Measurements from ENCODE around the gene GULP1. TPM values are rescaled to one million over a fixed set of nuclear protein-coding genes. Genes with fewer than 3 reads are reported as not detected.

The GULP1 gene
- total RNA-seq, 4 donors from 2014 or later, result 34.0 to 46.3 (median 38.0) TPM

DNA sequence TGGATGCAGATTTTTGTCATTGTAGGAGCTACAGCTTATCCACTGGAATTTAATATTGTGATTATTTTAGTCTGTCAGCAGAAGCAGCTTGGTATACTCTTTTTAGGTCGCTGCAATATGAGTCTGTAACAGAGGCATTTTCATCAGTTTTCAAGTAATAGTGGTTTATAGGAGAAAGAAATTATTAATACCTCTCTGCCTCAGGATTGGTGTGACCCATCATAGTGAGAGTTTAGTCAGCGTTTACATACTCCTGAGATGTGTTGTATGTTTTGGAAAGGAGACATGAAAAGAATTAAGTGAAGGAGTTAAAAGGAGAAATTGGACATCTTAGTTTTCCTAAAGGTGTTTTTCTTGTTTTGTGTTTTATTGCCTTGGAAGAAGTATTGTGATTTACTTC lies 189.8 kb downstream of the GULP1 start:
- no peak for TF ChIP-seq POLR2A (IDR thresholded peaks at IDR 0.05)
- TF ChIP-seq, protein P1, sequence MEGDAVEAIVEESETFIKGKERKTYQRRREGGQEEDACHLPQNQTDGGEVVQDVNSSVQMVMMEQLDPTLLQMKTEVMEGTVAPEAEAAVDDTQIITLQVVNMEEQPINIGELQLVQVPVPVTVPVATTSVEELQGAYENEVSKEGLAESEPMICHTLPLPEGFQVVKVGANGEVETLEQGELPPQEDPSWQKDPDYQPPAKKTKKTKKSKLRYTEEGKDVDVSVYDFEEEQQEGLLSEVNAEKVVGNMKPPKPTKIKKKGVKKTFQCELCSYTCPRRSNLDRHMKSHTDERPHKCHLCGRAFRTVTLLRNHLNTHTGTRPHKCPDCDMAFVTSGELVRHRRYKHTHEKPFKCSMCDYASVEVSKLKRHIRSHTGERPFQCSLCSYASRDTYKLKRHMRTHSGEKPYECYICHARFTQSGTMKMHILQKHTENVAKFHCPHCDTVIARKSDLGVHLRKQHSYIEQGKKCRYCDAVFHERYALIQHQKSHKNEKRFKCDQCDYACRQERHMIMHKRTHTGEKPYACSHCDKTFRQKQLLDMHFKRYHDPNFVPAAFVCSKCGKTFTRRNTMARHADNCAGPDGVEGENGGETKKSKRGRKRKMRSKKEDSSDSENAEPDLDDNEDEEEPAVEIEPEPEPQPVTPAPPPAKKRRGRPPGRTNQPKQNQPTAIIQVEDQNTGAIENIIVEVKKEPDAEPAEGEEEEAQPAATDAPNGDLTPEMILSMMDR (IDR thresholded peaks at IDR 0.05), result no peak
- 90 to 98% methylated on average over 2 of the region's 2 CpGs for WGBS, 2 donors

GRCh38 chr2:188485496-188485895 lies 193.8 kb downstream of the GULP1 start:
- Histone ChIP-seq H3K36me3 (no peaks in the 10 kb centered on the region), H3K4me3 (replicated peaks in 1 of 3) (no peak overlapping the region), H3K27ac (no peak overlapping the region), H3K4me1 (no peaks in the 10 kb centered on the region), H3K9me3 (no peaks in the 10 kb centered on the region), H3K27me3 (no peaks in the 10 kb centered on the region)
- DNase-seq, result no peak
- intact Hi-C loops (cut with DNase I), result no loop called here
- no peak for TF ChIP-seq POLR2A (IDR thresholded peaks at IDR 0.05)
- TF ChIP-seq, protein P1 (IDR thresholded peaks at IDR 0.05), result no peak

More for the DNA sequence above, 189.8 kb downstream of the GULP1 start:
- Histone ChIP-seq H3K9me3 (no peaks in the 10 kb centered on the region), H3K27ac (no peak overlapping the region), H3K36me3 (no peaks in the 10 kb centered on the region), H3K27me3 (no peaks in the 10 kb centered on the region), H3K4me3 (replicated peaks in 1 of 3) (no peak overlapping the region), H3K4me1 (peaks cover 19 to 23% of the 10 kb centered on the region in 2 donors)
- DNase-seq, result no peak
- intact Hi-C loops (cut with DNase I), result no loop called here

DNA sequence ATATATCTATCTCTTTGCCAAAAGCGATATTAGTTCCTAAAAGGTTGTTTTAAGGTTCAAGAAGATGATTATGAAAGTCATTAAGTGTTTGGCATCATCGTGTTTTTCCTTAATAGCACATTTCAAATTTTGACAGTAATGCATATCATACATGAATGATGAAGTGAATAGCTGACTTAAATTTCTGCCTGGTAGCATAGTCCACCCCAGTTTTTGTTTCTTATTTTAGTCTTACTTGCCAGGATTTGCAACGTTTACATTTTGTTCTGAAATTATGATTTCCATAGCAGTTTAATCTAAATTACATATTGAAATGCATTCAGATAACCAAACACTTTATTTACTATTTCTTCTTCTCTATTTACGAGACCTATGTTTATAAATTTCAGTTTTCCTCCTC lies 201.1 kb downstream of the GULP1 start:
- H3K27me3 ChIP-seq, result no peaks in the 10 kb centered on the region
- no peak overlapping the region for H3K4me3 ChIP-seq (replicated peaks in 1 of 3)
- WGBS, 2 donors, result 93 to 95% methylated on average over 4 of the region's 4 CpGs
- H3K27ac ChIP-seq, result no peak overlapping the region
- no peak for DNase-seq
- no peaks in the 10 kb centered on the region for H3K36me3 ChIP-seq
- TF ChIP-seq POLR2A (IDR thresholded peaks at IDR 0.05), result no peak
- TF ChIP-seq, protein P1 (IDR thresholded peaks at IDR 0.05), result no peak
- no peaks in the 10 kb centered on the region for H3K9me3 ChIP-seq
- H3K4me1 ChIP-seq, result peaks cover 0 to 8% of the 10 kb centered on the region in 2 donors
- intact Hi-C loops (cut with DNase I), result no loop called here

DNA sequence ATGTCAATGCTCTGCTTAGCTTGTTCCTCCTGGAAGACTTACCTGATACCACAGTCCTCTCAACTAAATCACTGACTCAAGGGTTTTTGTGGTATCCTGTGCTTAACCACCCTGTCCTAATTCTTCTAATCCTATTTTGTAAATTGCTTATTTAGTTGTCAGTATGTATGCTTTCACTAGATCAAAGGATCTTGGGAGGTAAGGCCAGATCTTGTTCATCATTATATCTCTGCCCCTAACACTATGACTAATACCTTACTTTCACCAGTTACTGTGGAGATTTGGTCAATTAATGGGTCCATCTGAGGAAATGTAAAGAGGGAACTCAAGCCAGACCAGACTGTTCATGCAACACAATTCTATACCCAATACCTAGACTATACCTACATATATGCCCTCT lies 203.2 kb downstream of the GULP1 start:
- no peaks in the 10 kb centered on the region for H3K27me3 ChIP-seq
- H3K9me3 ChIP-seq, result no peaks in the 10 kb centered on the region
- H3K27ac ChIP-seq, result no peak overlapping the region
- intact Hi-C loops (cut with DNase I), result no loop called here
- TF ChIP-seq, protein P1 (IDR thresholded peaks at IDR 0.05), result no peak
- TF ChIP-seq POLR2A (IDR thresholded peaks at IDR 0.05), result no peak
- H3K4me1 ChIP-seq, result peaks cover 0 to 8% of the 10 kb centered on the region in 2 donors
- no peak overlapping the region for H3K4me3 ChIP-seq (replicated peaks in 1 of 3)
- no peak for DNase-seq
- H3K36me3 ChIP-seq, result no peaks in the 10 kb centered on the region

DNA sequence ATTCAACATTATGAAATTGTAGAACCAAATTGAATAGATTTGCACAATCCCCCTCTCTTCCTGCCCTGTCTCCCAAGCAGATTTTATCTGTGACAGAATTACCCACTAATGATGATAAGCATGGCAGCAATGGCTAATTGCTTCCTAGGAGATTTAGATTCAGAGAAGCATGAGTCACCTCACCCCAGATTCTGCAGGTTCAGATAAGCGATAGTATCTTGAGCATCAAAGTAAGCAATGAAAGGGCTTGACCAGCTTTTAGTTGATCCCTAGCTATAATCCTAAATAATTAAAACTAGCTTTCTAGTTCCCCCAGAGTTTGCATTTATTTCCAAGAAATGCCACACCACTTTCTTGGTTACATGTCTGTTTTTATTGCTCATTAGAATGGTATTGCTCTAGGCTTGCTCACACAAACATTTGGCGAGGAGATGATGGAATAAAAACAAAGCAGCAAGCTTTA lies 204.3 kb downstream of the GULP1 start:
- WGBS, 2 donors, result 82 to 88% methylated on average over 2 of the region's 2 CpGs
- Histone ChIP-seq H3K27me3 (no peaks in the 10 kb centered on the region), H3K4me1 (peaks cover 0 to 8% of the 10 kb centered on the region in 2 donors), H3K27ac (no peak overlapping the region), H3K36me3 (no peaks in the 10 kb centered on the region), H3K9me3 (no peaks in the 10 kb centered on the region), H3K4me3 (replicated peaks in 1 of 3) (no peak overlapping the region)
- no peak for TF ChIP-seq POLR2A (IDR thresholded peaks at IDR 0.05)
- TF ChIP-seq, protein P1 (IDR thresholded peaks at IDR 0.05), result no peak
- DNase-seq, result no peak
- intact Hi-C loops (cut with DNase I), result no loop called here
